Measurements from ENCODE around the gene SH3D21.

Gene SH3D21

DNA sequence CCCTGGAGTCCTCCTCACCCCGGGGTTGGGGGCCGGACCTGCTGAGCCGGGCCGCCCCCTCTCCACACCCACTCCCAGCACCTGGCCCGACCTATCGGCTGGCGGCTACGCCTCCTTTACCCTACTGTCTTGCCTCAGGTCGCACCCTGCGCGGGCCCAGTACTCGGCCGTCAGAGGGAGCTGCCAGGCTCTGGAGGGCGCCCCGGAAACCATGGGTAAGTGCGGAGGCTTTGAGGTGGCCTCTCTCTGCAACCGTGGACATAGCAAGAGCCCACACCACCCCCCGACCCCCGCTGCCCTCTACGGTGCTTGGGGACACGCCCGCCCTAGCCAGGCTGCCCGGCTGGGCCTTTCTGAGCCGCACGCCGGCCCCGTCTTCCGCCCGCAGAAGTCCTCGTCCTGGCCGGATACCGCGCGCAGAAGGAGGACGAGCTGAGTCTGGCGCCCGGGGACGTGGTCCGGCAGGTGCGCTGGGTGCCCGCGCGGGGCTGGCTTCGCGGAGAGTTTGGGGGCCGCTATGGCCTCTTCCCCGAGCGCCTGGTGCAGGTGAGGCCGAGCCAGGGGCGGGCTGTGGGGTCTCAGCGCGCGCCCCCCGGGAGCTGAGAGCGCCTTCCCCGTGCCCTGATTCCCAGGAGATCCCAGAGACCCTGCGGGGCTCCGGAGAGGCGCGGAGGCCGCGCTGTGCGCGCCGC lies at the start of gene SH3D21 (continued):
- TF ChIP-seq ZBTB8A (tag by site-specific recombination; IDR thresholded peaks at IDR 0.05) (peak; percentile 86), ZNF112 (tag by site-specific recombination; IDR thresholded peaks at IDR 0.05) (no peak), ZNF837 (tag by site-specific recombination; IDR thresholded peaks at IDR 0.05) (peak; percentile 64; the same call in 1 of the 2 replicates), ZIC2 (tag by site-specific recombination; IDR thresholded peaks at IDR 0.05) (0 out of 2 replicates have a peak, but pooled peaks have one; percentile 13), ZNF600 (tag by site-specific recombination; IDR thresholded peaks at IDR 0.05) (peak; percentile 73), ZNF16 (tag by site-specific recombination; IDR thresholded peaks at IDR 0.05; ENCODE audit: low read depth) (no peak), ZNF394 (tag by site-specific recombination; IDR thresholded peaks at IDR 0.05; ENCODE audit: borderline replicate concordance) (no peak), ZFP41 (tag by site-specific recombination; IDR thresholded peaks at IDR 0.05; ENCODE audit: borderline replicate concordance) (no peak), SP2 (tag by site-specific recombination; IDR thresholded peaks at IDR 0.05) (peak; percentile 74), MYNN (tag by site-specific recombination; IDR thresholded peaks at IDR 0.05; ENCODE audit: borderline replicate concordance) (no peak), KLF10 (tag by site-specific recombination; IDR thresholded peaks at IDR 0.05) (peak; percentile 40; the same call in 1 of the 2 replicates), ZNF473 (tag by site-specific recombination; IDR thresholded peaks at IDR 0.05) (no peak), ZNF335 (tag by site-specific recombination; conservative IDR thresholded peaks at IDR 0.05) (0 out of 2 replicates have a peak, but pooled peaks have one; percentile 48), SP3 (tag by site-specific recombination; IDR thresholded peaks at IDR 0.05) (peak; percentile 76), ZNF596 (tag by site-specific recombination; IDR thresholded peaks at IDR 0.05) (no peak), ZNF174 (tag by site-specific recombination; IDR thresholded peaks at IDR 0.05) (no peak), ZNF585B (tag by site-specific recombination; IDR thresholded peaks at IDR 0.05) (no peak), KLF9 (tag by site-specific recombination; IDR thresholded peaks at IDR 0.05; ENCODE audit: low read depth) (peak; percentile 72), GLIS2 (tag by site-specific recombination; IDR thresholded peaks at IDR 0.05) (peak; percentile 54; the same call in 1 of the 2 replicates), MZF1 (tag by site-specific recombination; IDR thresholded peaks at IDR 0.05; ENCODE audit: borderline replicate concordance) (no peak), KLF7 (tag by site-specific recombination; IDR thresholded peaks at IDR 0.05; ENCODE audit: borderline replicate concordance) (0 out of 2 replicates have a peak, but pooled peaks have one; percentile 41), ZNF366 (tag by site-specific recombination; conservative IDR thresholded peaks at IDR 0.05) (no peak), ZBTB17 (tag by site-specific recombination; IDR thresholded peaks at IDR 0.05) (peak; percentile 88)
- TF ChIP-seq, protein P1, sequence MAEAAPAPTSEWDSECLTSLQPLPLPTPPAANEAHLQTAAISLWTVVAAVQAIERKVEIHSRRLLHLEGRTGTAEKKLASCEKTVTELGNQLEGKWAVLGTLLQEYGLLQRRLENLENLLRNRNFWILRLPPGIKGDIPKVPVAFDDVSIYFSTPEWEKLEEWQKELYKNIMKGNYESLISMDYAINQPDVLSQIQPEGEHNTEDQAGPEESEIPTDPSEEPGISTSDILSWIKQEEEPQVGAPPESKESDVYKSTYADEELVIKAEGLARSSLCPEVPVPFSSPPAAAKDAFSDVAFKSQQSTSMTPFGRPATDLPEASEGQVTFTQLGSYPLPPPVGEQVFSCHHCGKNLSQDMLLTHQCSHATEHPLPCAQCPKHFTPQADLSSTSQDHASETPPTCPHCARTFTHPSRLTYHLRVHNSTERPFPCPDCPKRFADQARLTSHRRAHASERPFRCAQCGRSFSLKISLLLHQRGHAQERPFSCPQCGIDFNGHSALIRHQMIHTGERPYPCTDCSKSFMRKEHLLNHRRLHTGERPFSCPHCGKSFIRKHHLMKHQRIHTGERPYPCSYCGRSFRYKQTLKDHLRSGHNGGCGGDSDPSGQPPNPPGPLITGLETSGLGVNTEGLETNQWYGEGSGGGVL (tag by site-specific recombination; IDR thresholded peaks at IDR 0.05): 0 out of 2 replicates have a peak, but pooled peaks have one; percentile 20
- TF ChIP-seq, protein P2, sequence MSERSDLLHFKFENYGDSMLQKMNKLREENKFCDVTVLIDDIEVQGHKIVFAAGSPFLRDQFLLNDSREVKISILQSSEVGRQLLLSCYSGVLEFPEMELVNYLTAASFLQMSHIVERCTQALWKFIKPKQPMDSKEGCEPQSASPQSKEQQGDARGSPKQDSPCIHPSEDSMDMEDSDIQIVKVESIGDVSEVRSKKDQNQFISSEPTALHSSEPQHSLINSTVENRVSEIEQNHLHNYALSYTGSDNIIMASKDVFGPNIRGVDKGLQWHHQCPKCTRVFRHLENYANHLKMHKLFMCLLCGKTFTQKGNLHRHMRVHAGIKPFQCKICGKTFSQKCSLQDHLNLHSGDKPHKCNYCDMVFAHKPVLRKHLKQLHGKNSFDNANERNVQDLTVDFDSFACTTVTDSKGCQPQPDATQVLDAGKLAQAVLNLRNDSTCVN (tag by site-specific recombination; optimal IDR thresholded peaks at IDR 0.05): peak; percentile 96
- TF ChIP-seq, protein P3, sequence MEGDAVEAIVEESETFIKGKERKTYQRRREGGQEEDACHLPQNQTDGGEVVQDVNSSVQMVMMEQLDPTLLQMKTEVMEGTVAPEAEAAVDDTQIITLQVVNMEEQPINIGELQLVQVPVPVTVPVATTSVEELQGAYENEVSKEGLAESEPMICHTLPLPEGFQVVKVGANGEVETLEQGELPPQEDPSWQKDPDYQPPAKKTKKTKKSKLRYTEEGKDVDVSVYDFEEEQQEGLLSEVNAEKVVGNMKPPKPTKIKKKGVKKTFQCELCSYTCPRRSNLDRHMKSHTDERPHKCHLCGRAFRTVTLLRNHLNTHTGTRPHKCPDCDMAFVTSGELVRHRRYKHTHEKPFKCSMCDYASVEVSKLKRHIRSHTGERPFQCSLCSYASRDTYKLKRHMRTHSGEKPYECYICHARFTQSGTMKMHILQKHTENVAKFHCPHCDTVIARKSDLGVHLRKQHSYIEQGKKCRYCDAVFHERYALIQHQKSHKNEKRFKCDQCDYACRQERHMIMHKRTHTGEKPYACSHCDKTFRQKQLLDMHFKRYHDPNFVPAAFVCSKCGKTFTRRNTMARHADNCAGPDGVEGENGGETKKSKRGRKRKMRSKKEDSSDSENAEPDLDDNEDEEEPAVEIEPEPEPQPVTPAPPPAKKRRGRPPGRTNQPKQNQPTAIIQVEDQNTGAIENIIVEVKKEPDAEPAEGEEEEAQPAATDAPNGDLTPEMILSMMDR (tag by site-specific recombination; IDR thresholded peaks at IDR 0.05): peak; percentile 53
- TF ChIP-seq, protein P4, sequence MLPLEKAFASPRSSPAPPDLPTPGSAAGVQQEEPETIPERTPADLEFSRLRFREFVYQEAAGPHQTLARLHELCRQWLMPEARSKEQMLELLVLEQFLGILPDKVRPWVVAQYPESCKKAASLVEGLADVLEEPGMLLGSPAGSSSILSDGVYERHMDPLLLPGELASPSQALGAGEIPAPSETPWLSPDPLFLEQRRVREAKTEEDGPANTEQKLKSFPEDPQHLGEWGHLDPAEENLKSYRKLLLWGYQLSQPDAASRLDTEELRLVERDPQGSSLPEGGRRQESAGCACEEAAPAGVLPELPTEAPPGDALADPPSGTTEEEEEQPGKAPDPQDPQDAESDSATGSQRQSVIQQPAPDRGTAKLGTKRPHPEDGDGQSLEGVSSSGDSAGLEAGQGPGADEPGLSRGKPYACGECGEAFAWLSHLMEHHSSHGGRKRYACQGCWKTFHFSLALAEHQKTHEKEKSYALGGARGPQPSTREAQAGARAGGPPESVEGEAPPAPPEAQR (tag by site-specific recombination; IDR thresholded peaks at IDR 0.05): no peak
- TF ChIP-seq, protein P5, sequence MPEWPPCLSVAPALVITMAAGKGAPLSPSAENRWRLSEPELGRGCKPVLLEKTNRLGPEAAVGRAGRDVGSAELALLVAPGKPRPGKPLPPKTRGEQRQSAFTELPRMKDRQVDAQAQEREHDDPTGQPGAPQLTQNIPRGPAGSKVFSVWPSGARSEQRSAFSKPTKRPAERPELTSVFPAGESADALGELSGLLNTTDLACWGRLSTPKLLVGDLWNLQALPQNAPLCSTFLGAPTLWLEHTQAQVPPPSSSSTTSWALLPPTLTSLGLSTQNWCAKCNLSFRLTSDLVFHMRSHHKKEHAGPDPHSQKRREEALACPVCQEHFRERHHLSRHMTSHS (tag by site-specific recombination; IDR thresholded peaks at IDR 0.05): no peak
- TF ChIP-seq, protein P6, sequence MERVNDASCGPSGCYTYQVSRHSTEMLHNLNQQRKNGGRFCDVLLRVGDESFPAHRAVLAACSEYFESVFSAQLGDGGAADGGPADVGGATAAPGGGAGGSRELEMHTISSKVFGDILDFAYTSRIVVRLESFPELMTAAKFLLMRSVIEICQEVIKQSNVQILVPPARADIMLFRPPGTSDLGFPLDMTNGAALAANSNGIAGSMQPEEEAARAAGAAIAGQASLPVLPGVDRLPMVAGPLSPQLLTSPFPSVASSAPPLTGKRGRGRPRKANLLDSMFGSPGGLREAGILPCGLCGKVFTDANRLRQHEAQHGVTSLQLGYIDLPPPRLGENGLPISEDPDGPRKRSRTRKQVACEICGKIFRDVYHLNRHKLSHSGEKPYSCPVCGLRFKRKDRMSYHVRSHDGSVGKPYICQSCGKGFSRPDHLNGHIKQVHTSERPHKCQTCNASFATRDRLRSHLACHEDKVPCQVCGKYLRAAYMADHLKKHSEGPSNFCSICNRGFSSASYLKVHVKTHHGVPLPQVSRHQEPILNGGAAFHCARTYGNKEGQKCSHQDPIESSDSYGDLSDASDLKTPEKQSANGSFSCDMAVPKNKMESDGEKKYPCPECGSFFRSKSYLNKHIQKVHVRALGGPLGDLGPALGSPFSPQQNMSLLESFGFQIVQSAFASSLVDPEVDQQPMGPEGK (tag by site-specific recombination; IDR thresholded peaks at IDR 0.05): peak; percentile 74

Data from HEK293 (cell line).